ENCODE measurements around the gene TBC1D19.

The TBC1D19 gene

DNA sequence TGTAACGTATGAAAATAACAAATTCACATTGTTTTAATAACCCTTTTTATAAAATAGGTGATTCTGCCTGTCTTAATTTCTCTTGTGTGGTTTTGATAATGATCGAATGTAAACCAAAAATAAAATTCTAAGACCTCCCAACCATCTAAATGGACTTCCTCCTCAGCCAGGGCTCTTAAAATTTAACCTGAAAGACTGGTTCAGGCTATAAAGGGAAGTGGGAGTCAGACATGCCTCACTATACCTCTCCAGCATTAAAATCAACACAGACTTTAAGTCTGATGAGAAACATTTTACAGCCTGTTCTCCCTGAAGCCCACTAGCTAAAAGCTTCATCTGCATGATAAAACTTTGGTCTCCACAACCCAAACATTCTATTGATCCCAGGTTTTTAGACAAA, 179.2 kb downstream of the TBC1D19 start:
- TF ChIP-seq CTCF (IDR thresholded peaks at IDR 0.05; ENCODE audit: low read depth, low read length) = no peak
- no peak for DNase-seq (ENCODE audit: low read depth in 2 of 2)

DNA sequence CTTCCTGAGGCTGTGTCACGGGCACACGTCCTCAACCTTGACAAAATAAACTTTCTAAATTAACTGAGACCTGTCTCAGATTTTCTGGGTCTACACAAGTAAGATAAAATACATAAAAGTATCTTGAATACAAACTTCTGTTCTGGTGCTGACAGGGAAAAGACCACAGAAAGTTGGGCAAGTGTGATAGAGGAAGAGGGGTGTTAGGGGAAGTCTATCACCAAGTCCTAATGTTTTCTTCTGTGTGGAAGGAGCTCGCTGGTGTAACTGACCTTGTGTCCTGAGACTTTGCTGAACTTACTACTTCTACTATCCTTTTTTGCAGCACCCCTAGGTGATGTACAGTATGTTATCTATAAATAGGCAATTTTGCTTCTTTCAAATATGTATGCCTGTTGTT, 179.8 kb downstream of the TBC1D19 start:
- H3K4me3 ChIP-seq (replicated peaks in 1 of 2; ENCODE audit: low read depth in 2 of 2, low read length in 2 of 2) = no peak overlapping the region
- TF ChIP-seq CTCF (IDR thresholded peaks at IDR 0.05; ENCODE audit: low read depth, low read length) = no peak
- no peak for DNase-seq (ENCODE audit: low read depth in 2 of 2)

More for the DNA sequence above, 179.2 kb downstream of the TBC1D19 start:
- H3K4me3 ChIP-seq (replicated peaks in 1 of 2; ENCODE audit: low read depth in 2 of 2, low read length in 2 of 2) = no peak overlapping the region

- no peak overlapping the region for H3K4me3 ChIP-seq (replicated peaks in 1 of 2; ENCODE audit: low read depth in 2 of 2, low read length in 2 of 2)
- no peak for DNase-seq (ENCODE audit: low read depth in 2 of 2)
- TF ChIP-seq CTCF (IDR thresholded peaks at IDR 0.05; ENCODE audit: low read depth, low read length) = no peak
Measured at GRCh38 chr4:26764231-26764630, 180.3 kb downstream of the TBC1D19 start.

DNA sequence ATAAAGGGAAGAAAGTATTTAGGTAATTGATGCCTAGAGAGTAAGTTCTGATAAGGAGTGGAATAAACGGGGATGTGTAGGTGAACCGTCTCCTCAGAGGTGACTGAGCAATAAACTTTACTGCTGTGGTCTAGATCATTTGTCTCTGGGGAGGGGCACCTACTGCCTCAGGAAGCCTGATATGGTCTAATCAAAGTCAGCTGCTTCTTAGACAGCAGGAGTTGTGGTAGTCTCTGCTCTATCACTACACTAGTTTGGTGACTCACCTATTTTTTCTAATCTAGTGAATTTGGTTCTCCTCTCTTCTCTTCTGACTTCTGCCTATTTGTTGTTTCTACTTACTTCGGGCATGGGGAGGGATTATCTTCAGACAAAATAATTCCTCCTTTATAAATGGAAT, 181.6 kb downstream of the TBC1D19 start:
- no peak for TF ChIP-seq CTCF (IDR thresholded peaks at IDR 0.05; ENCODE audit: low read depth, low read length)
- DNase-seq (ENCODE audit: low read depth in 2 of 2) = no peak
- H3K4me3 ChIP-seq (replicated peaks in 1 of 2; ENCODE audit: low read depth in 2 of 2, low read length in 2 of 2) = no peak overlapping the region

- H3K4me3 ChIP-seq (replicated peaks in 1 of 2; ENCODE audit: low read depth in 2 of 2, low read length in 2 of 2) = no peak overlapping the region
- TF ChIP-seq CTCF (IDR thresholded peaks at IDR 0.05; ENCODE audit: low read depth, low read length) = no peak
- DNase-seq (ENCODE audit: low read depth in 2 of 2) = no peak
Measured at GRCh38 chr4:26766141-26766540, 182.3 kb downstream of the TBC1D19 start.

GRCh38 chr4:26772096-26772873, 188.4 kb downstream of the TBC1D19 start:
- no peak overlapping the region for H3K4me3 ChIP-seq (replicated peaks in 1 of 2; ENCODE audit: low read depth in 2 of 2, low read length in 2 of 2)
- TF ChIP-seq CTCF (IDR thresholded peaks at IDR 0.05; ENCODE audit: low read depth, low read length) = no peak
- peak in 1 of 2 donors; percentile 20 for DNase-seq (ENCODE audit: low read depth in 2 of 2)

DNA sequence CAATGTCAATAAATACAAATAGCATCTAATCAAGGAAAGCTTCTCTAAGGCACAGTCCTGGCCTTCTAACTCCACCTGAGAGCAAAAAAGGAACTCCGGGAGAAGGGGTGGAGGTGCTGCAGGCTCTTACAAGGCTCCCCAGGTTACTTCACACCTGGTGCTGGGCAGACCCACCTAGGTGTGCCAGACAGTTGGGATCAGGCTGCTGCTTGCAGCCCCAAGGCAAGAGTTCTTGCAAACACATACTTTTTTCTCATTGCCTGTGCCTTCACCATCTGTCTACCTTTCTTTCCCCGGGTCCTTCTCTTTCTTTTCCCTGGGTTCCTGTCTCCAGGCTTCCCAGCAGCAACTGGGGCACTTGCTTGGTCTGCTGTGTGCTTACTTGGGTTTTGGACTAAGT, 195.3 kb downstream of the TBC1D19 start:
- no peak for DNase-seq (ENCODE audit: low read depth in 2 of 2)
- H3K4me3 ChIP-seq (replicated peaks in 1 of 2; ENCODE audit: low read depth in 2 of 2, low read length in 2 of 2) = no peak overlapping the region
- TF ChIP-seq CTCF (IDR thresholded peaks at IDR 0.05; ENCODE audit: low read depth, low read length) = no peak
